Loucy (cell line): ENCODE results near the gene TACC2.

Source experiments
- CTCF ChIP-seq: fragments of 200-600 bp; sonication (generic); conservative IDR thresholded peaks from 2 replicates; pipeline ENCODE4 v1.5.1; 2014; ENCODE audit warnings: mild to moderate bottlenecking, antibody characterized with exemption, low read length
- EZH2phosphoT487 ChIP-seq: fragments of 200-600 bp; IDR thresholded peaks from 2 replicates; pipeline ENCODE4 v1.6.1; 2018; ENCODE audit warnings: antibody characterized with exemption, mild to moderate bottlenecking, moderate library complexity, borderline replicate concordance

GRCh38 chr10:122265896-122266295 lies 276.9 kb downstream of the TACC2 start:
- TF ChIP-seq CTCF (no peak), EZH2phosphoT487 (no peak)
